Endodermal cell (in vitro differentiated cells): Measurements from ENCODE around the gene ZNF397. TPM values are rescaled to one million over a fixed set of nuclear protein-coding genes. Genes with fewer than 3 reads are reported as not detected.

ENCODE experiments used
- DNase-seq: peaks from one replicate; pipeline ENCODE4 v3.0.0-alpha.2; 2017
- H3K27ac ChIP-seq: 2 replicates; pipeline ENCODE4 v1.5.1; 2013; ENCODE audit warnings: mild to moderate bottlenecking, low read depth, low read length, moderate library complexity
- H3K27me3 ChIP-seq: 2 replicates; pipeline ENCODE4 v1.6.1; 2013; ENCODE audit warnings: mild to moderate bottlenecking, low read length, moderate library complexity; ENCODE audit not compliant: insufficient read depth, control insufficient read depth, poor library complexity, severe bottlenecking
- H3K36me3 ChIP-seq: 2 replicates; pipeline ENCODE4 v1.7.0; 2013; ENCODE audit warnings: mild to moderate bottlenecking, low read length, moderate library complexity; ENCODE audit not compliant: control insufficient read depth, insufficient read depth
- H3K4me1 ChIP-seq: one replicate; pipeline ENCODE4 v1.7.0; 2013; ENCODE audit warnings: low read length; ENCODE audit not compliant: control insufficient read depth, insufficient read depth
- H3K4me3 ChIP-seq: 2 replicates; pipeline ENCODE4 v1.5.1; 2013; ENCODE audit warnings: mild to moderate bottlenecking, low read length, moderate library complexity
- H3K9ac ChIP-seq: 2 replicates; pipeline ENCODE4 v1.6.1; 2013; ENCODE audit warnings: mild to moderate bottlenecking, low read length, moderate library complexity; ENCODE audit not compliant: poor library complexity, severe bottlenecking; ENCODE audit errors: extremely low read depth
- H3K9me3 ChIP-seq: 2 replicates; pipeline ENCODE4 v1.6.1; 2013; ENCODE audit warnings: mild to moderate bottlenecking, low read length, moderate library complexity; ENCODE audit not compliant: control insufficient read depth
- H3K27ac Mint-ChIP-seq: 2 replicates; pipeline ENCODE4 v1.8.0; 2020; ENCODE audit warnings: mixed read lengths
- H3K27me3 Mint-ChIP-seq: 2 replicates; pipeline ENCODE4 v1.8.0; 2021; ENCODE audit warnings: mild to moderate bottlenecking, mixed read lengths; ENCODE audit not compliant: insufficient read depth
- H3K36me3 Mint-ChIP-seq: 2 replicates; pipeline ENCODE4 v1.8.0; 2020; ENCODE audit warnings: low read depth, mixed read lengths
- H3K4me1 Mint-ChIP-seq: 2 replicates; pipeline ENCODE4 v1.8.0; 2020; ENCODE audit warnings: mixed read lengths
- H3K4me3 Mint-ChIP-seq: 2 replicates; pipeline ENCODE4 v1.8.0; 2020; ENCODE audit warnings: mild to moderate bottlenecking, moderate library complexity, mixed read lengths
- H3K9me3 Mint-ChIP-seq: 2 replicates; pipeline ENCODE4 v1.8.0; 2020; ENCODE audit warnings: mild to moderate bottlenecking, mixed read lengths
- WGBS, 2 experiments: methylation state at CpG; one replicate each; pipeline versions ENCODE4 v1.1.5 to v1.1.7; 2013; ENCODE audit warnings: missing lambda C conversion rate in 2 of 2, mixed read lengths in 1 of 2; ENCODE audit not compliant: insufficient coverage in 1 of 2, insufficient read length in 1 of 2; 5-methylcytosine and 5-hydroxymethylcytosine counted together
- total RNA-seq, 2 donors: library from RNA; stranded (reverse); fragmentation: NEBNext Ultra II Directional in 1 of 2; extraction: Animal tissue kit (Norgen Biotek cat#: 25700) in 1 of 2; gene quantifications; 2 replicates in 1 of 2; 3 replicates in 1 of 2; pipeline ENCODE4 v1.2.1, GENCODE V29; 2021
- TF ChIP-seq, protein P1 (sequence below): fragments of 200-600 bp; sonication (generic); conservative IDR thresholded peaks from 2 replicates; pipeline ENCODE4 v1.5.0; 2021; ENCODE audit warnings: antibody characterized with exemption, mild to moderate bottlenecking

Gene ZNF397
- total RNA-seq, 2 donors from 2014 or later, result 44.1 to 64.6 TPM

DNA sequence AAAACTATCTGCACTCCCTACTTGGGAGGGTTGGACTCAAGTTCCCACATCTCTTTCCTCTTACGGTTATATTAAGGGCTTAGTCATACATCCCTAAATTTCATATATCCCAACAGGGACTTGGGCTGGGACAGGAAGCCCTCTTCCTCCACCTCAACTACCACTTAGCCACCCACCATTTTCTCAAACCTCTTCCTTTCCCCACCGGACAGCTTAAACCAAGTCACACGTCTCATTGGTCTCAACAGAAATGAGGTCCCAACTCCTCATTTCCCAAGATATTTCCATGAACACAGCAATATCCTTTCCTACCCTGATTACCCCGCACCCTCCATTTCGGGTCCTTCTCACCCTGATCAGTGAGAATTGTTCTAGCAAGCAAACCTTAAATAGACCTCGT is 48.5 kb downstream of the ZNF397 start:
- H3K9me3 ChIP-seq, result peaks cover 45% of the 10 kb centered on the region
- WGBS, 2 experiments, result 69 to 82% methylated on average over 4 to 6 of the region's 6 CpGs
- Mint-ChIP-seq H3K9me3 (peaks cover 46% of the 10 kb centered on the region), H3K27me3 (no peaks in the 10 kb centered on the region), H3K4me3 (peak overlapping the region; percentile 97), H3K36me3 (peaks cover 51% of the 10 kb centered on the region), H3K27ac (peak overlapping the region; percentile 98), H3K4me1 (peaks cover 10% of the 10 kb centered on the region)
- H3K27me3 ChIP-seq, result no peaks in the 10 kb centered on the region
- TF ChIP-seq, protein P1, sequence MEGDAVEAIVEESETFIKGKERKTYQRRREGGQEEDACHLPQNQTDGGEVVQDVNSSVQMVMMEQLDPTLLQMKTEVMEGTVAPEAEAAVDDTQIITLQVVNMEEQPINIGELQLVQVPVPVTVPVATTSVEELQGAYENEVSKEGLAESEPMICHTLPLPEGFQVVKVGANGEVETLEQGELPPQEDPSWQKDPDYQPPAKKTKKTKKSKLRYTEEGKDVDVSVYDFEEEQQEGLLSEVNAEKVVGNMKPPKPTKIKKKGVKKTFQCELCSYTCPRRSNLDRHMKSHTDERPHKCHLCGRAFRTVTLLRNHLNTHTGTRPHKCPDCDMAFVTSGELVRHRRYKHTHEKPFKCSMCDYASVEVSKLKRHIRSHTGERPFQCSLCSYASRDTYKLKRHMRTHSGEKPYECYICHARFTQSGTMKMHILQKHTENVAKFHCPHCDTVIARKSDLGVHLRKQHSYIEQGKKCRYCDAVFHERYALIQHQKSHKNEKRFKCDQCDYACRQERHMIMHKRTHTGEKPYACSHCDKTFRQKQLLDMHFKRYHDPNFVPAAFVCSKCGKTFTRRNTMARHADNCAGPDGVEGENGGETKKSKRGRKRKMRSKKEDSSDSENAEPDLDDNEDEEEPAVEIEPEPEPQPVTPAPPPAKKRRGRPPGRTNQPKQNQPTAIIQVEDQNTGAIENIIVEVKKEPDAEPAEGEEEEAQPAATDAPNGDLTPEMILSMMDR, result no peak
- H3K4me3 ChIP-seq, result peak overlapping the region; percentile 99
- DNase-seq, result no peak
- H3K9ac ChIP-seq, result peak overlapping the region; percentile 89
- H3K36me3 ChIP-seq, result peaks cover 19% of the 10 kb centered on the region
- H3K4me1 ChIP-seq, result no peaks in the 10 kb centered on the region
- H3K27ac ChIP-seq, result no peak overlapping the region

DNA sequence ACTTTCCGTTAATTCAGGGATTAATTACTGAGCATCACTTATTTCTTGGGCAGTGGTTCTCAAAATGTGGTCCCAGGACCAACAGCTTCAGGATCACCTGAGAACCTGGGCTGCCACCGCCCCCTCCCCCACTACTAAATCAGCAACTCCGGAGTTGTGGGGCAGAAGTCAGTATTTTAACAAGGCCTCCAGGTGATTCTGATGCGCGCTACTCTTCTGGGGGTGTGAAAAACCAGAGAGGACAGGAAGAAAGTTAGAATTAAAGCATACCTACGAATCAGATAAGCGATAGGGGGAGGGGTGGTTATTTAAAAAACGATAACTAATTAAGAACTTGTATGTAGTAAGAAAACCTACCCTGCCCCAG is 48.9 kb downstream of the ZNF397 start:
- Histone ChIP-seq H3K9ac (peak overlapping the region; percentile 89), H3K36me3 (peaks cover 23% of the 10 kb centered on the region), H3K4me3 (peak overlapping the region; percentile 99), H3K4me1 (no peaks in the 10 kb centered on the region), H3K27ac (no peak overlapping the region), H3K9me3 (peaks cover 41% of the 10 kb centered on the region), H3K27me3 (no peaks in the 10 kb centered on the region)
- Mint-ChIP-seq H3K4me1 (peaks cover 10% of the 10 kb centered on the region), H3K27me3 (no peaks in the 10 kb centered on the region), H3K36me3 (peaks cover 53% of the 10 kb centered on the region), H3K9me3 (peaks cover 42% of the 10 kb centered on the region), H3K27ac (peak overlapping the region; percentile 98), H3K4me3 (peak overlapping the region; percentile 97)
- TF ChIP-seq, protein P1, result no peak
- DNase-seq, result no peak
- 4 to 6% methylated on average over 3 to 8 of the region's 8 CpGs for WGBS, 2 experiments

DNA sequence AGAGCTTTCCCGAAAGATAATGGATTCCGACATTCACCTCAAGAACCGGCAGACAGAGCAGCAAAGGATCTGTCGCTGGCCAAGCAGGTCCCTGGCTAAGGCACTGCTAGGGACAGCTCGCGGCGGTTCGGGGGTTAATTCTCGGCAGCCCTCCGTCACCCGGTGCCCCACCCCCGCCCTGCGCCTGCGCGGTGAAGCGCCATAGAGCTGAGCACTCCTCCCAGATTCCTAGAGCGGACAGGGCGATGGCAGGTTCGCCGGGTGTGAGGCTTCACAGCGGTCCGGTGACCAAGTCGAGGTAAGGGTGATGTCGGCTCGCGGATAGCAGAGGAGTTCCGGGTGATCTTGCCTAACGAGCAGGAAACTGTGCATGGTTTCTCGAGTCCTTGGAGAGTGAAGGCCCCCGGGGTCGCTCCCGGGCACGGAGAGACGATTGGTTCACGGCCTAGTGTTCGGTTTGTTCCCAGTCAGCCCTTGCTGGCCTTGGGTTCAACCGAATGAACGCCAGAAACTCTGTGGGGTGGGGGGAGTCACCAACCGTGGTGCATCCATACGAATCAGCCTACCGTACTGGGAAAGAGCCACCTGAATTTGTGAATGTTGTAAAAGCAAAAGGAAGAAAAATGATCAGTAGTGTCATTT is 49.4 kb downstream of the ZNF397 start, which contains the start of gene ZSCAN30:
Gene ZSCAN30, minus strand, starts transcription at position 136 of the 642 bp plus-strand sequence. CDS start 25,877 bp downstream, outside the sequence.
- Histone ChIP-seq H3K4me1 (no peaks in the 10 kb centered on the region), H3K36me3 (peaks cover 28% of the 10 kb centered on the region), H3K27me3 (no peaks in the 10 kb centered on the region), H3K4me3 (peak within 1 kb of the TSS; percentile 99), H3K27ac (peak within 1 kb of the TSS; percentile 72), H3K9me3 (peaks cover 36% of the 10 kb centered on the region), H3K9ac (peak within 1 kb of the TSS; percentile 89)
- TF ChIP-seq, protein P1, result no peak
- 0% methylated on average over 35 to 41 of the region's 41 CpGs for WGBS, 2 experiments
- peak within 1 kb of the TSS; percentile 98 for H3K27ac Mint-ChIP-seq
- no peaks in the 10 kb centered on the region for H3K27me3 Mint-ChIP-seq
- peak within 1 kb of the TSS; percentile 97 for H3K4me3 Mint-ChIP-seq
- peaks cover 10% of the 10 kb centered on the region for H3K4me1 Mint-ChIP-seq
- peaks cover 54% of the 10 kb centered on the region for H3K36me3 Mint-ChIP-seq
- peaks cover 37% of the 10 kb centered on the region for H3K9me3 Mint-ChIP-seq
- peak; percentile 99 for DNase-seq
